ENCODE data around the gene SAMD5.

The SAMD5 gene

GRCh38 chr6:147570681-147571080, 62.2 kb downstream of the SAMD5 start:
- FAIRE-seq: no peak

- FAIRE-seq: no peak
These were observed 69.0 kb downstream of the SAMD5 start for GRCh38 chr6:147577488-147577887.

- FAIRE-seq: no peak
These were observed 69.7 kb downstream of the SAMD5 start for GRCh38 chr6:147578159-147578558.

GRCh38 chr6:147578883-147579282, 70.4 kb downstream of the SAMD5 start:
- no peak for FAIRE-seq

- FAIRE-seq: no peak
These were observed 71.2 kb downstream of the SAMD5 start for GRCh38 chr6:147579667-147580066.

- no peak for FAIRE-seq
These were observed 74.5 kb downstream of the SAMD5 start for GRCh38 chr6:147582991-147583390.

GRCh38 chr6:147585256-147585655, 76.8 kb downstream of the SAMD5 start:
- FAIRE-seq: no peak

- no peak for FAIRE-seq
These were observed 77.6 kb downstream of the SAMD5 start for GRCh38 chr6:147586044-147586443.

GRCh38 chr6:147587907-147588306, 79.4 kb downstream of the SAMD5 start:
- no peak for FAIRE-seq

- no peak for FAIRE-seq
These were observed 80.0 kb downstream of the SAMD5 start for GRCh38 chr6:147588469-147588868.

GRCh38 chr6:147589739-147590250, 81.3 kb downstream of the SAMD5 start:
- FAIRE-seq: no peak

- FAIRE-seq: no peak
These were observed 87.5 kb downstream of the SAMD5 start for GRCh38 chr6:147595961-147596360.

- FAIRE-seq: no peak
These were observed 95.0 kb downstream of the SAMD5 start for GRCh38 chr6:147603392-147604081.

GRCh38 chr6:147604373-147604772, 95.9 kb downstream of the SAMD5 start:
- FAIRE-seq: no peak

- no peak for FAIRE-seq
These were observed 103.5 kb downstream of the SAMD5 start for GRCh38 chr6:147611992-147612391.

GRCh38 chr6:147614501-147614900, 106.0 kb downstream of the SAMD5 start:
- FAIRE-seq: no peak

GRCh38 chr6:147615659-147616456, 107.4 kb downstream of the SAMD5 start:
- FAIRE-seq: peak; percentile 96

- no peak for FAIRE-seq
These were observed 108.9 kb downstream of the SAMD5 start for GRCh38 chr6:147617366-147617765.

- FAIRE-seq: no peak
These were observed 110.0 kb downstream of the SAMD5 start for GRCh38 chr6:147618457-147618856.

- no peak for FAIRE-seq
These were observed 110.4 kb downstream of the SAMD5 start for GRCh38 chr6:147618927-147619326.

Data from G401.6 (cell line).